Esophagus squamous epithelium (tissue), 5 donors: ENCODE data around the gene KIF13A. TPM values are rescaled to one million over a fixed set of nuclear protein-coding genes. Genes with fewer than 3 reads are reported as not detected.

Source experiments
- DNase-seq: peaks from one replicate; lab custom pipeline; 2025; lab: John Stamatoyannopoulos, UW
- H3K27ac ChIP-seq, 4 donors: fragments of 200-600 bp; sonication (generic); one replicate each; pipeline ENCODE4 v1.5.1; 2016 to 2019; ENCODE audit warnings: mild to moderate bottlenecking in 1 of 4
- H3K27me3 ChIP-seq, 4 donors: fragments of 200-600 bp; sonication (generic); 1 replicate in 3 of 4; 2 replicates in 1 of 4; pipeline versions ENCODE4 v1.5.1 to v1.6.0; 2017 to 2021; ENCODE audit warnings: antibody characterized with exemption in 1 of 4
- H3K36me3 ChIP-seq, 3 donors: fragments of 200-600 bp; sonication (generic); one replicate each; pipeline ENCODE4 v1.5.1; 2016 to 2019
- H3K4me1 ChIP-seq, 3 donors: fragments of 200-600 bp; sonication (generic); one replicate each; pipeline ENCODE4 v1.5.1; 2017 to 2019
- H3K4me3 ChIP-seq, 4 donors: fragments of 200-600 bp; sonication (generic); 1 replicate in 3 of 4; 2 replicates in 1 of 4; pipeline ENCODE4 v1.5.1; 2016 to 2019; ENCODE audit warnings: mild to moderate bottlenecking in 2 of 4, moderate library complexity in 1 of 4
- H3K9me3 ChIP-seq, 3 donors: fragments of 200-600 bp; sonication (generic); one replicate each; pipeline ENCODE4 v1.5.1; 2016 to 2019
- POLR2A ChIP-seq, 4 donors: fragments of 450-650 bp; IDR thresholded peaks; one replicate each; pipeline ENCODE4 v1.6.1; 2017; ENCODE audit warnings: antibody characterized with exemption in 4 of 4, mild to moderate bottlenecking in 4 of 4, moderate library complexity in 3 of 4
- WGBS, 2 donors: methylation state at CpG; one replicate each; pipeline ENCODE4 v1.1.5; 2018; 5-methylcytosine and 5-hydroxymethylcytosine counted together
- intact Hi-C: fragments of 100-400 bp; cut with DNase I; formaldehyde crosslinking; loops from one replicate; pipeline ENCODE4 v1.15.0; 2022
- total RNA-seq, 4 donors: library from RNA; depleted of rRNA; stranded (reverse); fragments of >200 nt; gene quantifications; one replicate each; pipeline ENCODE4 v1.1.0, GENCODE V29; 2016
- TF ChIP-seq, protein P1 (sequence below), 6 experiments: fragments of 450-650 bp in 4 of 6; fragments of 200-600 bp in 2 of 6; sonication (generic) in 2 of 6; IDR thresholded peaks; one replicate each; pipeline ENCODE4 v1.5.1; 2016 to 2019; ENCODE audit warnings: antibody characterized with exemption in 6 of 6, mild to moderate bottlenecking in 4 of 6, moderate library complexity in 4 of 6
- donor health status: DM: yes; HTN: yes; CAD: no.

KIF13A gene
- 10 to 100 TPM; 18.7 to 34.5 (median 25.0) TPM for total RNA-seq

DNA sequence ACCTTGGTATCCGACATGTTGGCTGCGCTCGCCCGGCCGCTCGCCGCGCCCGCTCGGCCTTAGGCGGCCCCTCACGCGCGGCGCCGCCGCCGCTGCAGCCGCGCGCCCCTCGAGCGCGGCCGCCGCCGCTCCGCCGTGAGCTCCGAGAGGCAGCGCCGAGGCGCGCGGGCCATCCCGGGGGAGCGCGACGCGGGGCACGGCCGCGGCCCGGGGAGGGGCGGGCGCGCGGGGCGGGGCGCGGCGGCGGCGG lies at the start of gene KIF13A:
Gene KIF13A, minus strand, starts transcription at position 189 of the 250 bp plus-strand sequence. Its CDS starts 172 bp downstream, at position 17.
- TF ChIP-seq, protein P1, sequence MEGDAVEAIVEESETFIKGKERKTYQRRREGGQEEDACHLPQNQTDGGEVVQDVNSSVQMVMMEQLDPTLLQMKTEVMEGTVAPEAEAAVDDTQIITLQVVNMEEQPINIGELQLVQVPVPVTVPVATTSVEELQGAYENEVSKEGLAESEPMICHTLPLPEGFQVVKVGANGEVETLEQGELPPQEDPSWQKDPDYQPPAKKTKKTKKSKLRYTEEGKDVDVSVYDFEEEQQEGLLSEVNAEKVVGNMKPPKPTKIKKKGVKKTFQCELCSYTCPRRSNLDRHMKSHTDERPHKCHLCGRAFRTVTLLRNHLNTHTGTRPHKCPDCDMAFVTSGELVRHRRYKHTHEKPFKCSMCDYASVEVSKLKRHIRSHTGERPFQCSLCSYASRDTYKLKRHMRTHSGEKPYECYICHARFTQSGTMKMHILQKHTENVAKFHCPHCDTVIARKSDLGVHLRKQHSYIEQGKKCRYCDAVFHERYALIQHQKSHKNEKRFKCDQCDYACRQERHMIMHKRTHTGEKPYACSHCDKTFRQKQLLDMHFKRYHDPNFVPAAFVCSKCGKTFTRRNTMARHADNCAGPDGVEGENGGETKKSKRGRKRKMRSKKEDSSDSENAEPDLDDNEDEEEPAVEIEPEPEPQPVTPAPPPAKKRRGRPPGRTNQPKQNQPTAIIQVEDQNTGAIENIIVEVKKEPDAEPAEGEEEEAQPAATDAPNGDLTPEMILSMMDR (IDR thresholded peaks at IDR 0.05), result no peak
- peaks cover 0 to 8% (median 0%) of the 10 kb centered on the region in 4 donors for H3K27me3 ChIP-seq
- DNase-seq, result no peak
- intact Hi-C loops, result loop anchor here (10.0 kb wide), 1 partner anchor 137 kb away; the partner anchor contains the start of gene NHLRC1
- no peaks in the 10 kb centered on the region for H3K36me3 ChIP-seq
- peaks cover 19 to 59% (median 24%) of the 10 kb centered on the region in 3 donors for H3K4me1 ChIP-seq
- H3K27ac ChIP-seq, result peak within 1 kb of the TSS; percentile 94 to 99 (median 96)
- H3K4me3 ChIP-seq, result peak within 1 kb of the TSS; percentile 75 to 91 (median 84)
- no peaks in the 10 kb centered on the region for H3K9me3 ChIP-seq
- no CpG with 5 or more reads among the region's 54 CpGs for WGBS, 2 donors

DNA sequence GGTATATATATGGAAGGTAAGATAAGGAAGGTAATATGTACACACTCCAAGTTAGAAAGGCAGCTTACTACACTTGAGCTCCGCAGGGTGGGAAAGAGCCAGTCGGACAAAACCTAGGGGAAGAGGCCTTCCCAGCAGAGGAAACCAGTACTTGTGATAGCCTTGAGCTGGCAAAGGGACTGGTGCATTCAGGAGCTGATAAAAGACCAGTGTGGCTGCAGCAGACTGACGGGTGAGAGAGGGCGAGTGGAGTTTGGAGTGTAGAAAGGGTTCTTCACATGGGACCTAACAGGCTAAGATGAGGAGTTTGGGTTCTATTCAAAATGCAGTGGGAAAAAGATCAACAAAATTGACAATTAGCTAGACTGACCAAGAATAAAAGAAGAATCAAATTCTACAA lies 49.3 kb upstream of the KIF13A start:
- Histone ChIP-seq H3K27ac (no peak overlapping the region), H3K27me3 (no peaks in the 10 kb centered on the region), H3K4me3 (no peak overlapping the region), H3K36me3 (no peaks in the 10 kb centered on the region), H3K4me1 (peaks cover 0 to 8% (median 0%) of the 10 kb centered on the region in 3 donors), H3K9me3 (no peaks in the 10 kb centered on the region)
- DNase-seq, result no peak
- TF ChIP-seq, protein P1 (IDR thresholded peaks at IDR 0.05), result no peak
- TF ChIP-seq POLR2A (IDR thresholded peaks at IDR 0.05), result no peak
- WGBS, 2 donors, result 95 to 100% methylated on average over 4 of the region's 4 CpGs
- intact Hi-C loops, result no loop called here

DNA sequence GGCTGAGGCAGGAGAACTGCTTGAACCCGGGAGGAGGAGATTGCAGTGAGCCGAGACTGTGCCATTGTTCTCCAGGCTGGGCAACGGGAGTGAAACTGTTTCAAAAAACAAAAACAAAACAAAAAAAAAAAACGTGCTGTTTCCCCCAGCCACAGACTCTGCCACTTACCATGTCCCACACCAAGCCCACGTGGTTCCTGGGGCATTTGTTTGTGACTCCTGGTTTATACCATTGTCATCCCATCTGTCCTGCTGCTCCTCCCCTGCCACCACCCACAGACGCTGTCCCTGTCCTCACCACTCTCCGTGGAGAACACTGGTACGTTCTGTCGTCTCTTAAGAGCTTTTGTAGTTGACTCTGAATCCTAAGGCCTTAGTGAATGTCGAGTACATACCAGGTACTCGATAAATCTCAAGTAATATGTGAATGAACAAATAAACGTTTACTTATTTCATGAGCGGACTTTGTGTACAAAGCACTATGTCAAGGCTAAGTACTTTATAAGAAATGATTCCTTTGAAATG lies 48.0 kb upstream of the KIF13A start:
- intact Hi-C loops, result no loop called here
- H3K4me1 ChIP-seq, result peaks cover 0 to 8% (median 0%) of the 10 kb centered on the region in 3 donors
- 72 to 76% methylated on average over 13 of the region's 13 CpGs for WGBS, 2 donors
- H3K36me3 ChIP-seq, result no peaks in the 10 kb centered on the region
- H3K27me3 ChIP-seq, result no peaks in the 10 kb centered on the region
- TF ChIP-seq, protein P1 (IDR thresholded peaks at IDR 0.05), result no peak
- no peak for TF ChIP-seq POLR2A (IDR thresholded peaks at IDR 0.05)
- DNase-seq, result no peak
- no peak overlapping the region for H3K27ac ChIP-seq
- H3K9me3 ChIP-seq, result no peaks in the 10 kb centered on the region
- no peak overlapping the region for H3K4me3 ChIP-seq

DNA sequence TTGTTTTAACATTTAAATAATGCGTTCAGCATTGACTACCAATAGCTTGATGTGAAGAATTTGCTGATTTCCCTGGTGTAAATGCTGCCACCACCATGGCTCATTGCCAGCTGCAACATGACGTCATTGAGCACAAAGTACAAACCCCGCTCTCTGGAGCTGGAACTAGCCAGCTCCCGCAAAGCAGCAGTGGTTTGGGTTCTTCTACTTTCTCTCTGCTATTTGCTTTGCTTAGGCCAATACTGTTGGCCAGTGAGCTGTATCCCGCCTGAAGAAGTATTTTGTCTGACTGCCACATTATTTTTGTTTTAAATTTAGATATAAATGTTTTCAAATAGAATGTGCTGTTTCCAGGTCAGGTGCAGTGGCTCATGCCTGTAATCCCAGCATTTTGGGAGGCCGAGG lies 47.4 kb upstream of the KIF13A start:
- TF ChIP-seq POLR2A (IDR thresholded peaks at IDR 0.05), result no peak
- TF ChIP-seq, protein P1 (IDR thresholded peaks at IDR 0.05), result no peak
- Histone ChIP-seq H3K36me3 (no peaks in the 10 kb centered on the region), H3K4me3 (no peak overlapping the region), H3K27ac (no peak overlapping the region), H3K9me3 (no peaks in the 10 kb centered on the region), H3K4me1 (peaks cover 0 to 8% (median 0%) of the 10 kb centered on the region in 3 donors), H3K27me3 (no peaks in the 10 kb centered on the region)
- intact Hi-C loops, result no loop called here
- no peak for DNase-seq
- 76 to 80% methylated on average over 6 of the region's 6 CpGs for WGBS, 2 donors

DNA sequence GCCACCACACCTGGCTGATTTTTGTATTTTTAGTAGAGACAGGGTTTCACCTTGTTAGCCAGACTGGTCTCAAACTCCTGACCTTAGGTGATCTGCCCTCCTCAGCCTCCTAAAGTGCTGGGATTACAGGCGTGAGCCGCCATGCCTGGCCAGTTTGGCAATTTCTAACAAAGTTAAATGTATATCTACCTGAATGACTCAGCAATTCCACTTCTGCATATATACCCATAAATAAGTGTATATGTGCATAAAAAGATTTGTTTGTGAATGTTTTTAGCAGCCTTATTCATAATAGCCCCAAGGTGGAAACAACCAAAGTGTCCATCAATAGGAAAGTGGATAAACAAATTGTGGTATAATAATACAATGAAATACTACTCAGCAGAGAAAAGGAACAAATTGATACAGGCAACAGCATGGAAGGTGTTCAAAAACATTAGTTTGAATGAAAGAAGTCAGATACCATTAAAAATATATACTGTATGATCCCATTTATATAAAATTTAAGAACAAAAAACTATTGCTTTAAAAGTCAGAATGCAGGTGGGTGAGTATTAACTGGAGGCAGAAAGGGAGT lies 44.3 kb upstream of the KIF13A start:
- TF ChIP-seq, protein P1 (IDR thresholded peaks at IDR 0.05), result no peak
- TF ChIP-seq POLR2A (IDR thresholded peaks at IDR 0.05), result no peak
- H3K36me3 ChIP-seq, result no peaks in the 10 kb centered on the region
- no peaks in the 10 kb centered on the region for H3K27me3 ChIP-seq
- DNase-seq, result no peak
- WGBS, 2 donors, result 59 to 87% methylated on average over 2 of the region's 2 CpGs
- peaks cover 0 to 12% (median 4%) of the 10 kb centered on the region in 3 donors for H3K4me1 ChIP-seq
- H3K9me3 ChIP-seq, result no peaks in the 10 kb centered on the region
- intact Hi-C loops, result no loop called here
- H3K4me3 ChIP-seq, result no peak overlapping the region
- H3K27ac ChIP-seq, result no peak overlapping the region
